HEK293 (cell line): ENCODE results near the gene UBXN10.

Experiments used
- CTCF ChIP-seq: fragments of 450-650 bp; formaldehyde crosslinking; IDR thresholded peaks from 2 replicates; pipeline ENCODE4 v1.5.1; 2016; ENCODE audit warnings: missing biosample characterization, missing genetic modification characterization
- INSM2 ChIP-seq: fragments of 450-650 bp; formaldehyde crosslinking; IDR thresholded peaks from 2 replicates; pipeline ENCODE4 v1.5.1; 2016; ENCODE audit warnings: missing biosample characterization, missing genetic modification characterization
- KLF16 ChIP-seq: fragments of 450-650 bp; formaldehyde crosslinking; IDR thresholded peaks from 2 replicates; pipeline ENCODE4 v1.5.1; 2017; ENCODE audit warnings: missing biosample characterization, missing genetic modification characterization
- OSR2 ChIP-seq: fragments of 450-650 bp; formaldehyde crosslinking; IDR thresholded peaks from 2 replicates; pipeline ENCODE4 v1.5.1; 2016; ENCODE audit warnings: missing biosample characterization, missing genetic modification characterization
- PATZ1 ChIP-seq: fragments of 450-650 bp; formaldehyde crosslinking; IDR thresholded peaks from 2 replicates; pipeline ENCODE4 v1.5.1; 2016; ENCODE audit warnings: missing biosample characterization, missing genetic modification characterization
- SCRT2 ChIP-seq: fragments of 450-650 bp; formaldehyde crosslinking; IDR thresholded peaks from 2 replicates; pipeline ENCODE4 v1.5.1; 2016; ENCODE audit warnings: missing biosample characterization, missing genetic modification characterization
- SP2 ChIP-seq: fragments of 450-650 bp; formaldehyde crosslinking; IDR thresholded peaks from 2 replicates; pipeline ENCODE4 v1.5.1; 2016; ENCODE audit warnings: missing biosample characterization, missing genetic modification characterization
- YY1 ChIP-seq: fragments of 450-650 bp; formaldehyde crosslinking; IDR thresholded peaks from 2 replicates; pipeline ENCODE4 v1.5.1; 2018; ENCODE audit warnings: missing biosample characterization, missing genetic modification characterization
- ZBTB20 ChIP-seq: fragments of 450-650 bp; formaldehyde crosslinking; IDR thresholded peaks from 2 replicates; pipeline ENCODE4 v1.5.1; 2016; ENCODE audit warnings: missing biosample characterization, missing genetic modification characterization
- ZBTB48 ChIP-seq: fragments of 450-650 bp; formaldehyde crosslinking; IDR thresholded peaks from 2 replicates; pipeline ENCODE4 v1.5.1; 2016; ENCODE audit warnings: missing biosample characterization, missing genetic modification characterization
- ZBTB7A ChIP-seq: fragments of 450-650 bp; formaldehyde crosslinking; IDR thresholded peaks from 2 replicates; pipeline ENCODE4 v1.5.1; 2016; ENCODE audit warnings: low read depth, missing biosample characterization, missing genetic modification characterization
- ZFP37 ChIP-seq: fragments of 450-650 bp; formaldehyde crosslinking; IDR thresholded peaks from 2 replicates; pipeline ENCODE4 v1.5.1; 2016; ENCODE audit warnings: missing biosample characterization, missing genetic modification characterization
- ZNF19 ChIP-seq: fragments of 450-650 bp; formaldehyde crosslinking; IDR thresholded peaks from 2 replicates; pipeline ENCODE4; 2016; ENCODE audit warnings: missing biosample characterization, missing genetic modification characterization, low read depth
- ZNF37A ChIP-seq: fragments of 450-650 bp; IDR thresholded peaks from 2 replicates; pipeline ENCODE4 v1.5.1; 2018; ENCODE audit warnings: missing biosample characterization, missing genetic modification characterization
- ZNF404 ChIP-seq: fragments of 450-650 bp; formaldehyde crosslinking; IDR thresholded peaks from 2 replicates; pipeline ENCODE4 v1.5.1; 2017; ENCODE audit warnings: missing biosample characterization, missing genetic modification characterization
- ZNF416 ChIP-seq: fragments of 450-650 bp; formaldehyde crosslinking; IDR thresholded peaks from 2 replicates; pipeline ENCODE4 v1.5.1; 2016; ENCODE audit warnings: missing biosample characterization, missing genetic modification characterization
- ZNF501 ChIP-seq: fragments of 450-650 bp; formaldehyde crosslinking; IDR thresholded peaks from 2 replicates; pipeline ENCODE4 v1.5.1; 2016; ENCODE audit warnings: missing biosample characterization, missing genetic modification characterization
- ZNF521 ChIP-seq: fragments of 450-650 bp; formaldehyde crosslinking; IDR thresholded peaks from 2 replicates; pipeline ENCODE4 v1.5.1; 2017; ENCODE audit warnings: missing biosample characterization, mild to moderate bottlenecking, missing genetic modification characterization
- ZNF585B ChIP-seq: fragments of 450-650 bp; formaldehyde crosslinking; IDR thresholded peaks from 2 replicates; pipeline ENCODE4 v1.5.1; 2016; ENCODE audit warnings: missing biosample characterization, missing genetic modification characterization
- ZNF623 ChIP-seq: fragments of 450-650 bp; formaldehyde crosslinking; IDR thresholded peaks from 2 replicates; pipeline ENCODE4 v1.5.1; 2016; ENCODE audit warnings: missing biosample characterization, missing genetic modification characterization
- ZNF626 ChIP-seq: fragments of 450-650 bp; sonication (Bioruptor Pico); formaldehyde crosslinking; IDR thresholded peaks from 2 replicates; pipeline ENCODE4 v1.5.1; 2018; ENCODE audit warnings: missing biosample characterization, missing genetic modification characterization, inconsistent platforms
- ZNF639 ChIP-seq: fragments of 450-650 bp; formaldehyde crosslinking; IDR thresholded peaks from 2 replicates; pipeline ENCODE4 v1.5.1; 2016; ENCODE audit warnings: missing biosample characterization, missing genetic modification characterization
- ZNF645 ChIP-seq: fragments of 450-650 bp; formaldehyde crosslinking; IDR thresholded peaks from 2 replicates; pipeline ENCODE4; 2016; ENCODE audit warnings: missing biosample characterization, missing genetic modification characterization
- ZNF660 ChIP-seq: fragments of 450-650 bp; IDR thresholded peaks from 2 replicates; pipeline ENCODE4 v1.5.1; 2018; ENCODE audit warnings: missing biosample characterization, mild to moderate bottlenecking, missing genetic modification characterization
- ZNF704 ChIP-seq: fragments of 450-650 bp; formaldehyde crosslinking; IDR thresholded peaks from 2 replicates; pipeline ENCODE4 v1.5.1; 2016; ENCODE audit warnings: missing biosample characterization, missing genetic modification characterization
- ZNF776 ChIP-seq: fragments of 450-650 bp; formaldehyde crosslinking; IDR thresholded peaks from 2 replicates; pipeline ENCODE4 v1.5.0; 2017; ENCODE audit warnings: missing biosample characterization, missing genetic modification characterization, borderline replicate concordance
- ZSCAN5A ChIP-seq: fragments of 450-650 bp; formaldehyde crosslinking; IDR thresholded peaks from 2 replicates; pipeline ENCODE4 v1.5.1; 2016; ENCODE audit warnings: missing biosample characterization, missing genetic modification characterization

The UBXN10 gene

GRCh38 chr1:20212685-20213331 lies 26.9 kb downstream of the UBXN10 start (continued):
- TF ChIP-seq ZNF645 (no peak), ZBTB20 (tag by site-specific recombination) (peak; percentile 82), ZNF501 (tag by site-specific recombination) (no peak), ZNF704 (tag by site-specific recombination) (no peak), SCRT2 (no peak), ZNF660 (0 out of 2 replicates have a peak, but pooled peaks have one; percentile 44), ZNF37A (tag by site-specific recombination) (no peak), SP2 (tag by site-specific recombination) (no peak), OSR2 (no peak), ZSCAN5A (tag by site-specific recombination) (no peak), CTCF (tag by site-specific recombination) (peak; percentile 68; the same call in 1 of the 2 replicates), PATZ1 (tag by site-specific recombination) (no peak), KLF16 (tag by site-specific recombination) (no peak), ZNF626 (tag by site-specific recombination) (no peak), ZNF416 (tag by site-specific recombination) (no peak), ZNF19 (tag by site-specific recombination) (no peak), ZBTB48 (tag by site-specific recombination) (no peak), ZNF404 (no peak), ZBTB7A (tag by site-specific recombination) (no peak), ZNF776 (tag by site-specific recombination) (no peak), ZNF639 (tag by site-specific recombination) (no peak), INSM2 (tag by site-specific recombination) (no peak), ZNF521 (tag by site-specific recombination) (no peak), YY1 (tag by site-specific recombination) (no peak), ZNF585B (tag by site-specific recombination) (no peak), ZFP37 (tag by site-specific recombination) (no peak), ZNF623 (tag by site-specific recombination) (no peak)
